Sigmoid colon (tissue), 7 donors: Measurements from ENCODE around the gene GFOD2. TPM values are rescaled to one million over a fixed set of nuclear protein-coding genes. Genes with fewer than 3 reads are reported as not detected.

Source experiments
- DNase-seq: peaks from one replicate; pipeline ENCODE4 v3.0.0-alpha.2; 2019
- H3K27ac ChIP-seq, 4 donors: fragments of 200-600 bp; sonication (generic); one replicate each; pipeline ENCODE4 v1.5.1; 2016 to 2019; ENCODE audit warnings: mild to moderate bottlenecking in 1 of 4
- H3K27me3 ChIP-seq, 3 donors: fragments of 200-600 bp; sonication (generic); one replicate each; pipeline ENCODE4 v1.5.1; 2019; ENCODE audit warnings: mild to moderate bottlenecking in 1 of 3
- H3K36me3 ChIP-seq, 4 donors: fragments of 200-600 bp; sonication (generic); one replicate each; pipeline ENCODE4 v1.5.1; 2016 to 2019
- H3K4me1 ChIP-seq, 4 donors: fragments of 200-600 bp; sonication (generic); one replicate each; pipeline ENCODE4 v1.5.1; 2017 to 2019
- H3K4me3 ChIP-seq, 4 donors: fragments of 200-600 bp; sonication (generic); one replicate each; pipeline ENCODE4 v1.5.1; 2017 to 2019; ENCODE audit warnings: mild to moderate bottlenecking in 2 of 4, moderate library complexity in 1 of 4
- H3K9me3 ChIP-seq, 4 donors: fragments of 200-600 bp in 3 of 4; sonication (generic) in 3 of 4; one replicate each; pipeline versions ENCODE4 v1.5.1 to v1.6.1; 2013 to 2019
- EP300 ChIP-seq, 4 donors: sonication (generic); formaldehyde crosslinking; IDR thresholded peaks; one replicate each; pipeline ENCODE4 v1.6.1; 2017; ENCODE audit warnings: antibody characterized with exemption in 4 of 4
- POLR2A ChIP-seq, 2 donors: fragments of 450-650 bp; IDR thresholded peaks; one replicate each; pipeline ENCODE4 v1.6.1; 2016; ENCODE audit warnings: antibody characterized with exemption in 2 of 2, mild to moderate bottlenecking in 2 of 2, moderate library complexity in 2 of 2
- POLR2AphosphoS5 ChIP-seq, 4 donors: sonication (generic); formaldehyde crosslinking; IDR thresholded peaks; one replicate each; pipeline ENCODE4 v1.6.1; 2017; ENCODE audit warnings: antibody characterized with exemption in 4 of 4
- WGBS, 2 donors: extraction: QIAGEN DNeasy Blood & Tissue Kit; methylation state at CpG; one replicate each; pipeline ENCODE4 v1.1.7; 2013; 5-methylcytosine and 5-hydroxymethylcytosine counted together
- intact Hi-C: fragments of 100-400 bp; cut with DNase I; formaldehyde crosslinking; loops from one replicate; pipeline ENCODE4 v1.15.1; 2023
- polyA plus RNA-seq, 3 donors: library from polyadenylated mRNA; stranded (reverse); fragments of 200-250 nt; gene quantifications; one replicate each; pipeline ENCODE4 v1.2.3, GENCODE V29; 2013
- total RNA-seq, 4 donors: library from RNA; depleted of rRNA; stranded (reverse); fragments of >200 nt; gene quantifications; one replicate each; pipeline ENCODE4 v1.1.0, GENCODE V29; 2016
- TF ChIP-seq, protein P1 (sequence below), 4 experiments: fragments of 450-650 bp in 3 of 4; fragments of 200-600 bp in 1 of 4; IDR thresholded peaks; one replicate each; pipeline ENCODE4 v1.5.1; 2016 to 2019; ENCODE audit warnings: antibody characterized with exemption in 4 of 4, mild to moderate bottlenecking in 3 of 4, moderate library complexity in 2 of 4
- donor health status: healthy with polysubstance abuse.
- donor health status: Bipolar disorder and iron deficiency.
- donor health status: healthy.

GFOD2 gene
- total and polyA plus RNA-seq, 7 donors, result 8.1 to 19.5 (median 13.8) TPM

DNA sequence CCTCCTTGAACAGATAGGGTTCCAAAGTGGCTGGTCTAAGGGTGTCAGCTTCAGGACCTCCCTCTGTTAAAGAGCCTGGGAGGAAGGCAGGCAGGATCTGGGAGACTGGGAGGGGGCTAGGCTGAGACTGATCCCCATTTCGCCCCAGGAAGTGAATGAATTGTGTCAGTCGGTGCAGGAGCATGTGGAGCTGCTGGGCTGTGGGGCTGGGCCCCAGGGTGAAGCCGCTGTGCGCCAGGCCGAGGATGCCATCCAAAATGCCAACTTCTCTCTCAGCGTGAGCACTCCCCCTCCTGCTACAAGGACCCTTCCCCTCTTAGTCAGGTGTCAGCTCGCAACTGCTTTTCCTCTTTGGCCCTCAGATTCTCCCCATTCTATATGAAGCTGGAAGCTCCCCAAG is 68.1 kb downstream of the GFOD2 start:
- no peak for DNase-seq
- Histone ChIP-seq H3K27ac (no peak overlapping the region), H3K4me3 (no peak overlapping the region), H3K36me3 (no peaks in the 10 kb centered on the region), H3K9me3 (no peaks in the 10 kb centered on the region), H3K27me3 (peaks cover 52 to 97% (median 83%) of the 10 kb centered on the region in 3 donors), H3K4me1 (peaks cover 0 to 25% (median 21%) of the 10 kb centered on the region in 4 donors)
- TF ChIP-seq POLR2A (IDR thresholded peaks at IDR 0.05), result no peak
- no peak for TF ChIP-seq POLR2AphosphoS5 (IDR thresholded peaks at IDR 0.05)
- TF ChIP-seq EP300 (IDR thresholded peaks at IDR 0.05), result no peak
- TF ChIP-seq, protein P1, sequence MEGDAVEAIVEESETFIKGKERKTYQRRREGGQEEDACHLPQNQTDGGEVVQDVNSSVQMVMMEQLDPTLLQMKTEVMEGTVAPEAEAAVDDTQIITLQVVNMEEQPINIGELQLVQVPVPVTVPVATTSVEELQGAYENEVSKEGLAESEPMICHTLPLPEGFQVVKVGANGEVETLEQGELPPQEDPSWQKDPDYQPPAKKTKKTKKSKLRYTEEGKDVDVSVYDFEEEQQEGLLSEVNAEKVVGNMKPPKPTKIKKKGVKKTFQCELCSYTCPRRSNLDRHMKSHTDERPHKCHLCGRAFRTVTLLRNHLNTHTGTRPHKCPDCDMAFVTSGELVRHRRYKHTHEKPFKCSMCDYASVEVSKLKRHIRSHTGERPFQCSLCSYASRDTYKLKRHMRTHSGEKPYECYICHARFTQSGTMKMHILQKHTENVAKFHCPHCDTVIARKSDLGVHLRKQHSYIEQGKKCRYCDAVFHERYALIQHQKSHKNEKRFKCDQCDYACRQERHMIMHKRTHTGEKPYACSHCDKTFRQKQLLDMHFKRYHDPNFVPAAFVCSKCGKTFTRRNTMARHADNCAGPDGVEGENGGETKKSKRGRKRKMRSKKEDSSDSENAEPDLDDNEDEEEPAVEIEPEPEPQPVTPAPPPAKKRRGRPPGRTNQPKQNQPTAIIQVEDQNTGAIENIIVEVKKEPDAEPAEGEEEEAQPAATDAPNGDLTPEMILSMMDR (IDR thresholded peaks at IDR 0.05), result no peak
- intact Hi-C loops, result no loop called here
- WGBS, 2 donors, result 93% methylated on average over 7 of the region's 7 CpGs

DNA sequence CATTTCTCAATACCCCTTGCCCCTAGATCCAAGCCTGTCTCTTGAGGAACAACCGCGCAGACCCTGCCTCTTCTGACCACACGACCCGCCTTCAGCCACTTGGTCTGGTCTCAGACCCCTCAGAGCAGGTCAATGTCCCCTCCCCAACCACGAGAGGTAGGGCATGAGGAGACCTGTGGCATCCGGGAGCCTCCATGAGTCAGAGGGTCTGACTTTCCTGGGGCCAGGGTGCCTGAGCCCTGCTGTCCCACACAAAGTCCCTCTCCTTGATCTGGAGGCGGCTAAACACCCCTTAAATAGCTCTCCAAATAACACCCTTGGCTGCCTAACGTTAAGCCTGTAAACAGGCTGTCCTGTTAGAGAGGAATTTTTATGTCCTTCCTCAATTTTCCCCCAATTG is 69.1 kb downstream of the GFOD2 start:
- no peak for DNase-seq
- no peaks in the 10 kb centered on the region for H3K9me3 ChIP-seq
- TF ChIP-seq POLR2A (IDR thresholded peaks at IDR 0.05) (no peak), POLR2AphosphoS5 (IDR thresholded peaks at IDR 0.05) (no peak), EP300 (IDR thresholded peaks at IDR 0.05) (no peak)
- TF ChIP-seq, protein P1 (IDR thresholded peaks at IDR 0.05), result no peak
- peaks cover 0 to 25% (median 23%) of the 10 kb centered on the region in 4 donors for H3K4me1 ChIP-seq
- no peak overlapping the region for H3K4me3 ChIP-seq
- 59 to 75% methylated on average over 8 of the region's 8 CpGs for WGBS, 2 donors
- H3K27ac ChIP-seq, result no peak overlapping the region
- H3K27me3 ChIP-seq, result peaks cover 60 to 100% (median 94%) of the 10 kb centered on the region in 3 donors
- H3K36me3 ChIP-seq, result no peaks in the 10 kb centered on the region
- intact Hi-C loops, result no loop called here

DNA sequence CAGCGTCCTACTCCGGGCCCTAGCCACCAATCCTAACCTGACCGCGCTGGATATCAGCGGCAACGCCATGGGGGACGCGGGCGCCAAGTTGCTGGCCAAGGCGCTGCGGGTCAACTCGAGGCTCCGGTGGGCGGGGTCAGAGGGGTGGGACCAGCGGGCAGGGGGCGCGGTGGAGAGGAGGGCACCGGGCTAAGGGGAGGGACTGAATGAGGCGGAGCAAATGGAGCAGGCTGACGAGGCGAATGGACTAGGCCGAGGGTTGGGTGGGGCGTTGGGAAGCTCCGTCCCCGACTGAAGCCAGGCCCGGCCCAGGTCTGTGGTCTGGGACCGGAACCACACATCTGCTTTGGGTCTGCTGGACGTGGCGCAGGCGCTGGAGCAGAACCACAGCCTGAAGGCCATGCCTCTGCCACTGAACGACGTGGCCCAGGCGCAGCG is 69.6 kb downstream of the GFOD2 start:
- no peak overlapping the region for H3K4me3 ChIP-seq
- DNase-seq, result no peak
- TF ChIP-seq, protein P1 (IDR thresholded peaks at IDR 0.05), result no peak
- TF ChIP-seq POLR2A (IDR thresholded peaks at IDR 0.05) (no peak), EP300 (IDR thresholded peaks at IDR 0.05) (no peak), POLR2AphosphoS5 (IDR thresholded peaks at IDR 0.05) (no peak)
- H3K36me3 ChIP-seq, result no peaks in the 10 kb centered on the region
- H3K4me1 ChIP-seq, result peaks cover 0 to 30% (median 28%) of the 10 kb centered on the region in 4 donors
- intact Hi-C loops, result no loop called here
- WGBS, 2 donors, result 17 to 57% methylated on average over 34 of the region's 34 CpGs
- H3K27ac ChIP-seq, result no peak overlapping the region
- H3K9me3 ChIP-seq, result no peaks in the 10 kb centered on the region
- H3K27me3 ChIP-seq, result peaks cover 61 to 100% (median 94%) of the 10 kb centered on the region in 3 donors

DNA sequence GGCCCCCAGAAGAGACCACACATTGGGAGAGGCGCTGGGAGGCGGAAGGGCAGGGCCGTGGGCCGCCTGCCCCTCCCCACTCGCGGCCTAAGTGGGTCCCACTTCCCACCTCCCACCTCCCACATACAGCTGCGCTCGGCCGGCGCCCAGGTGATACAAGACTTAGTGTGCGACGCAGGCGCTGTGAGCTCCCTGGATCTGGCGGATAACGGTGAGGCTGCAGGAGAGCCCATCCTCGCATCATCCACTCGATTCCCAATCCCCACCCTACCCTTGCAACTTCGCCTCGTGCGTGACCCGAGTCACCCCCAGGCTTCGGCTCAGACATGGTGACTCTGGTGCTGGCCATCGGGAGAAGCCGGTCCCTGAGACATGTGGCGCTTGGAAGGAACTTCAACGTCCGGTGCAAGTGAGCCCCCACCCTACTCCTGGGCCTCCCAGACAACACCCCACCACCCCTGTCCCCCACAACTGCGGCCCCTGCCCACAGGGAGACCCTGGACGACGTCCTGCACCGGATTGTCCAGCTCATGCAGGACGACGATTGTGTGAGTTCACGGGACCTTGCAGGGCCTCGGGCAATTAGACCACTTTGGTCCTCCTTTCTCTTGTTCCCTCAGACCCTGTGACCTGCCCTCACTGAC is 70.2 kb downstream of the GFOD2 start:
- TF ChIP-seq POLR2A (IDR thresholded peaks at IDR 0.05) (no peak), POLR2AphosphoS5 (IDR thresholded peaks at IDR 0.05) (no peak), EP300 (IDR thresholded peaks at IDR 0.05) (no peak)
- TF ChIP-seq, protein P1 (IDR thresholded peaks at IDR 0.05), result no peak
- no peak overlapping the region for H3K27ac ChIP-seq
- no peaks in the 10 kb centered on the region for H3K36me3 ChIP-seq
- intact Hi-C loops, result no loop called here
- H3K27me3 ChIP-seq, result peaks cover 55 to 97% (median 88%) of the 10 kb centered on the region in 3 donors
- H3K9me3 ChIP-seq, result no peaks in the 10 kb centered on the region
- peaks cover 0 to 31% (median 29%) of the 10 kb centered on the region in 4 donors for H3K4me1 ChIP-seq
- H3K4me3 ChIP-seq, result no peak overlapping the region
- 32 to 73% methylated on average over 35 of the region's 35 CpGs for WGBS, 2 donors
- no peak for DNase-seq
